Chondrocyte (in vitro differentiated cells): ENCODE results near the gene LDB3. TPM values are rescaled to one million over a fixed set of nuclear protein-coding genes. Genes with fewer than 3 reads are reported as not detected.

ENCODE experiments used
- DNase-seq: peaks from one replicate; pipeline ENCODE4 v3.0.0; 2021; ENCODE audit warnings: mixed read lengths, low spot score
- H3K27ac Mint-ChIP-seq: one replicate; pipeline ENCODE4 v1.8.0; 2021; ENCODE audit warnings: mild to moderate bottlenecking, moderate library complexity, mixed read lengths; ENCODE audit not compliant: unreplicated experiment
- H3K27me3 Mint-ChIP-seq: 2 replicates; pipeline ENCODE4 v1.8.0; 2021; ENCODE audit warnings: low read depth, mixed read lengths
- H3K36me3 Mint-ChIP-seq: 2 replicates; pipeline ENCODE4 v1.8.0; 2021; ENCODE audit warnings: low read depth, mixed read lengths
- H3K4me1 Mint-ChIP-seq: 2 replicates; pipeline ENCODE4 v1.8.0; 2021; ENCODE audit warnings: low read depth, mild to moderate bottlenecking, mixed read lengths
- H3K4me3 Mint-ChIP-seq: one replicate; pipeline ENCODE4 v1.8.0; 2021; ENCODE audit warnings: mild to moderate bottlenecking, moderate library complexity, mixed read lengths; ENCODE audit not compliant: unreplicated experiment
- H3K9me3 Mint-ChIP-seq: 2 replicates; pipeline ENCODE4 v1.8.0; 2021; ENCODE audit warnings: low read depth, mixed read lengths
- total RNA-seq: library from RNA; stranded (reverse); gene quantifications from 3 replicates; pipeline ENCODE4 v1.2.1, GENCODE V29; 2021
- TF ChIP-seq, protein P1 (sequence below): fragments of 200-600 bp; sonication (generic); IDR thresholded peaks from 2 replicates; pipeline ENCODE4 v1.5.0; 2021; ENCODE audit warnings: antibody characterized with exemption, mild to moderate bottlenecking, moderate library complexity

LDB3 gene
- total RNA-seq, 1 donor from 2014 or later = 21.5 TPM

DNA sequence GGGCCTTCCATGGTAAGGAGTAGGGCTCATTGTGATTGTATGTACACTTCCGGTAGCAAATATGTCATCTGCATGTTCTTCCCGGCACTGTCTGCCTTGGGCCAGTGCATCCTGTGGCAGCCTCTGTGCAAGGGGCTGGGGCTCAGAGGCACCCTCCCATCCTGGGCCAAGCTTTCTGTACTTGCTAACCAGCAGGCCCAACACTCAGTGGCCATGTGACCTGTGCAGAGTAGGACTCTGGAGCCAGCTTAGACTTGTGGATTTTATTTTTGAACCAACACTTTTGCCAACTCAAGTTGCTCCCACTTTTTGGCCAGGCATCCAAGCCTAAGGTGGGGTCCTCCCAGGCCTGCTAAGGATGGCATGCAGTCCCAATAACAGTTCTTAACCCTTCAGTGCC, 25.0 kb downstream of the LDB3 start:
- H3K4me3 Mint-ChIP-seq = no peak overlapping the region
- TF ChIP-seq, protein P1, sequence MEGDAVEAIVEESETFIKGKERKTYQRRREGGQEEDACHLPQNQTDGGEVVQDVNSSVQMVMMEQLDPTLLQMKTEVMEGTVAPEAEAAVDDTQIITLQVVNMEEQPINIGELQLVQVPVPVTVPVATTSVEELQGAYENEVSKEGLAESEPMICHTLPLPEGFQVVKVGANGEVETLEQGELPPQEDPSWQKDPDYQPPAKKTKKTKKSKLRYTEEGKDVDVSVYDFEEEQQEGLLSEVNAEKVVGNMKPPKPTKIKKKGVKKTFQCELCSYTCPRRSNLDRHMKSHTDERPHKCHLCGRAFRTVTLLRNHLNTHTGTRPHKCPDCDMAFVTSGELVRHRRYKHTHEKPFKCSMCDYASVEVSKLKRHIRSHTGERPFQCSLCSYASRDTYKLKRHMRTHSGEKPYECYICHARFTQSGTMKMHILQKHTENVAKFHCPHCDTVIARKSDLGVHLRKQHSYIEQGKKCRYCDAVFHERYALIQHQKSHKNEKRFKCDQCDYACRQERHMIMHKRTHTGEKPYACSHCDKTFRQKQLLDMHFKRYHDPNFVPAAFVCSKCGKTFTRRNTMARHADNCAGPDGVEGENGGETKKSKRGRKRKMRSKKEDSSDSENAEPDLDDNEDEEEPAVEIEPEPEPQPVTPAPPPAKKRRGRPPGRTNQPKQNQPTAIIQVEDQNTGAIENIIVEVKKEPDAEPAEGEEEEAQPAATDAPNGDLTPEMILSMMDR = no peak
- peaks cover 33% of the 10 kb centered on the region for H3K4me1 Mint-ChIP-seq
- no peaks in the 10 kb centered on the region for H3K27me3 Mint-ChIP-seq
- H3K36me3 Mint-ChIP-seq = peaks cover 2% of the 10 kb centered on the region
- no peak for DNase-seq
- H3K27ac Mint-ChIP-seq = no peak overlapping the region
- no peaks in the 10 kb centered on the region for H3K9me3 Mint-ChIP-seq

DNA sequence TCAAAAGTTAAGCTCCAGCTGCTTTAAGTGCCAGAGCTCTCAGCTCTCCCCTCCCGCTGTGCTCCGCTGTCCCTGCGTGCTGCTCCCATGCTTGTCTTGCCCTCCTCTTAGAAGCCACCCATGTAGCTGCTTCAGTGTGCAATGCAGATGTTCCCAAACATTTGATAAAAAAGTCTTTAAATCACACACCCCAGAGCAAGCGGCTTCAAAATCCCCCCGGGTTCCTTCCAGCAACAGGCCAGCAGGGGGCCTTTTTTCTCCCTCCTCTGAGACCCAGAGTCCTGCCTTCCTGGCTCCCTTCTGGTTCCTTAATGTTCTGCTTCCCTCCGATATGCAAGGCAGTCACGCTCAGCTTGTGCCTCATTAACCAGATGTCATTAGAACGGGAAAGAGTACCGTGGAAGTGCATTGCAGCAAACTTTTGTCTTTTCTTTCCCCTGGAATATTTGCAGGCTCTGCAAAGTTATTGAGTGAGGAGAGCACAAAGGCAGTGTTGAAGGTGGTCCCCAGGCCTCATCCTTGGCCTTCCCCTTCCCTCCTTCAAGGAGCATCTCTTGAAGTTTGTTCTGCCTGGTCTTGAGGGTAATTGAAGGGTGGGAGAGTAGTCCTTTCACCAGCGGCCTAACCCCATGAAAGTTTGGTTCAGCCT, 25.5 kb downstream of the LDB3 start:
- Mint-ChIP-seq H3K27me3 (no peaks in the 10 kb centered on the region), H3K27ac (no peak overlapping the region), H3K9me3 (no peaks in the 10 kb centered on the region), H3K4me1 (peaks cover 27% of the 10 kb centered on the region), H3K4me3 (no peak overlapping the region), H3K36me3 (peaks cover 2% of the 10 kb centered on the region)
- TF ChIP-seq, protein P1 = peak; percentile 82
- DNase-seq = no peak

DNA sequence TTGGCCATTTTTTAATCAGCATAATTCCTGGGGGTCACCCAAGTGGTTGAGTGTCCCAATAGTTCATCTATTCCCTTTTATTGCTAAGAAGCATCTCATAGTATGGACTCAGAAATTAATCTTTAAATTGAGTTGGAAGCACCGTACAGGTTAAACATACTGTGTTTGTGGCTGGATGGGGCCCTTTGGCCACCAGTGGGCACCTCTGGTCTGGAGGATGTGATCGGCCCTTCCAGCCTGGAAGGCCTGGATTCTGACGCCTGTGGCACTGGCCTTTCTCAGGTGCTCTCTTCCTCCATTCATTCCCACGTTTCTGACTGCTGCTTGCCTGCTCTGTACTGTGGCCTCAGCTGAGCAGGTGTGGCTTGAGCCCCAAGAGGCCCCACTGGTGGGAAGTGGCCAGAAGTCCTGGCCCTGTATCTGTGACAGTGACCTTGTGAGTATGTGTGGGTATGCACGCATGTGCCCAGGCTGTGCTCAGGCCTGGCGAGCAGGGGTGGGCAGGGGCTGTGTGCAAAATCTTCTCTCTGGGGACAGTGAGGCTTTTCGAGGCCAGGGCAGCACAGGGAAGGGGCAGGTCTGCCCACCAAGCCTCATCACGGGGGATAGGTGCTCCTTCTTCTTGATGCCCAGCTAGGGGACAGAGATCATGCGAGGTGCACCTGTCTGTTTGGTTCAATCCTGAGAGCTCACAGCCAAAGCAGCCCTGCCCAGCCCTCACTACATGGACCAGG, 30.1 kb downstream of the LDB3 start:
- Mint-ChIP-seq H3K27me3 (no peaks in the 10 kb centered on the region), H3K36me3 (peaks cover 5% of the 10 kb centered on the region), H3K4me3 (no peak overlapping the region), H3K4me1 (peaks cover 7% of the 10 kb centered on the region), H3K9me3 (no peaks in the 10 kb centered on the region), H3K27ac (no peak overlapping the region)
- peak; percentile 59 for DNase-seq
- TF ChIP-seq, protein P1 = no peak

DNA sequence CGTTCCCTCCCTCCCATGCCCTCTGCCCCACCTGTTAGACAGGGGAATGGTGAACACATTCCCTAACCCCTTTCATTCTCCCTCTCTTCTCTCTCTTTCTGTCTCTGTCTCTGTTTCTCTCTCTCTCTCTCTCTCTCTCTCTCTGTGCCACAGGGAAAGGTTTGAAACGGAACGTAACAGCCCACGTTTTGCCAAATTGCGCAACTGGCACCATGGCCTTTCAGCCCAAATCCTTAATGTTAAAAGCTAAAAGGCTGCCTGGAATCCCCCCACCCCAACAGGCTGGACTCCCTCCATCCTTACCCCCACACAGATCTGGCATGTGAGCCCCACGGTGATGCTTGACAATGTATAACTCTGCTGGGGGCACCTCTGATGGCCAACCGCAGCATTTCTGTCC, 30.8 kb downstream of the LDB3 start:
- no peaks in the 10 kb centered on the region for H3K27me3 Mint-ChIP-seq
- no peak overlapping the region for H3K27ac Mint-ChIP-seq
- H3K9me3 Mint-ChIP-seq = no peaks in the 10 kb centered on the region
- no peak overlapping the region for H3K4me3 Mint-ChIP-seq
- H3K36me3 Mint-ChIP-seq = peaks cover 5% of the 10 kb centered on the region
- TF ChIP-seq, protein P1 = no peak
- no peak for DNase-seq
- no peaks in the 10 kb centered on the region for H3K4me1 Mint-ChIP-seq

DNA sequence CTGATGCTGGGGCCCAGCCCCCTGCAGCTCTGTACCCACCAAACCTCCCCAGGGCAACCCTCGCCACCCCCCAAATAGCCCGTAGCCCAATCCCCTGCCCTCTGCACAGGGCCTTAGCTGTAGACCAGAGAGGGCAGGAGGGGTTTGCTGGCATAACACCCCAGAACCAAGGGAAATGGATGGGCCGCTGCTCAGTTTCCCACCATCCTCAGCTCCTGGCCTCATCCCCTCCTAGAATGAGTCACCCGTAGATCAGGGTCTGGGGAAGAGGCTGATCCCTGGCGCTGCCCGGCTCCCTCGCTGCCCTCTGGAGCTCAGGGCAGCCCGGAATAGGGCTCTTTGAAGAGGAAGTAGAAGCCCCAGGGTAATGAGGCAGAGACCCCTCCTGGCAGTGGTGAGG, 31.2 kb downstream of the LDB3 start:
- H3K4me1 Mint-ChIP-seq = no peaks in the 10 kb centered on the region
- H3K27ac Mint-ChIP-seq = no peak overlapping the region
- TF ChIP-seq, protein P1 = no peak
- H3K4me3 Mint-ChIP-seq = no peak overlapping the region
- peaks cover 5% of the 10 kb centered on the region for H3K36me3 Mint-ChIP-seq
- no peaks in the 10 kb centered on the region for H3K9me3 Mint-ChIP-seq
- peak; percentile 55 for DNase-seq
- H3K27me3 Mint-ChIP-seq = no peaks in the 10 kb centered on the region
